ENCODE data around the gene LRIG3. TPM values are rescaled to one million over a fixed set of nuclear protein-coding genes. Genes with fewer than 3 reads are reported as not detected.

Gene LRIG3
- total RNA-seq, 4 donors from 2014 or later = 42.0 to 103 (median 50.2) TPM

- TF ChIP-seq CTCF (IDR thresholded peaks at IDR 0.05) = no peak
- TF ChIP-seq POLR2A (IDR thresholded peaks at IDR 0.05) = no peak
- intact Hi-C loops (cut with DNase I; ENCODE audit: low total_unique reads) = no loop called here
Measured at GRCh38 chr12:58965568-58965967, 45.3 kb upstream of the LRIG3 start.

GRCh38 chr12:58963844-58964243, 43.5 kb upstream of the LRIG3 start:
- Histone ChIP-seq H3K36me3 (no peaks in the 10 kb centered on the region), H3K9me3 (no peaks in the 10 kb centered on the region), H3K27me3 (no peaks in the 10 kb centered on the region), H3K4me1 (no peaks in the 10 kb centered on the region), H3K4me3 (no peak overlapping the region), H3K27ac (no peak overlapping the region)
- intact Hi-C loops (cut with DNase I; ENCODE audit: low total_unique reads) = no loop called here
- DNase-seq = no peak
- no peak for TF ChIP-seq POLR2A (IDR thresholded peaks at IDR 0.05)
- no peak for TF ChIP-seq CTCF (IDR thresholded peaks at IDR 0.05)

More at GRCh38 chr12:58965568-58965967, 45.3 kb upstream of the LRIG3 start:
- Histone ChIP-seq H3K36me3 (no peaks in the 10 kb centered on the region), H3K27me3 (no peaks in the 10 kb centered on the region), H3K4me3 (no peak overlapping the region), H3K27ac (no peak overlapping the region), H3K9me3 (no peaks in the 10 kb centered on the region), H3K4me1 (no peaks in the 10 kb centered on the region)
- no peak for DNase-seq

- Histone ChIP-seq H3K27me3 (no peaks in the 10 kb centered on the region), H3K27ac (no peak overlapping the region), H3K4me1 (no peaks in the 10 kb centered on the region), H3K4me3 (no peak overlapping the region), H3K36me3 (no peaks in the 10 kb centered on the region), H3K9me3 (no peaks in the 10 kb centered on the region)
- intact Hi-C loops (cut with DNase I; ENCODE audit: low total_unique reads) = no loop called here
- no peak for DNase-seq
- no peak for TF ChIP-seq POLR2A (IDR thresholded peaks at IDR 0.05)
- no peak for TF ChIP-seq CTCF (IDR thresholded peaks at IDR 0.05)
Measured at GRCh38 chr12:58961906-58962305, 41.6 kb upstream of the LRIG3 start.

DNA sequence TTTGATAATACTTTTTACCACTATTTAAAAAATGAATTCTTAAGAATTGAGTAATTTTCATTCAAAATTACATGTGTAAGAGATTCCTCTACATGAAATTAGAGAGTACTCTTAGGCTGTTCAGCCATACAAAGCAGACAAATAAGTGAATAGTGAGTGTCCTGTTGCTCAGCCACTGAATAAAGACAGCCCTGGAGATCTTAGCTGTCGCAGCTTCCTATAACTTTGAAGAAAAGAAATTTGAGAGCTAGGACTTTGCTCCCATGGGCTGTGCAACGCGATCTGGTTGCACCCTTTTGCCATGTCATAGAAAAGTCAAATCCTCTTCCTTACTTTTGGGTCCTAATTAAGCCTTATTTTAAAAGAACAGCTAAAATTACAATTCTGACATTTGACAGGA, 40.9 kb upstream of the LRIG3 start:
- Histone ChIP-seq H3K27me3 (no peaks in the 10 kb centered on the region), H3K4me1 (no peaks in the 10 kb centered on the region), H3K27ac (no peak overlapping the region), H3K9me3 (no peaks in the 10 kb centered on the region), H3K4me3 (no peak overlapping the region), H3K36me3 (no peaks in the 10 kb centered on the region)
- TF ChIP-seq POLR2A (IDR thresholded peaks at IDR 0.05) = no peak
- TF ChIP-seq CTCF (IDR thresholded peaks at IDR 0.05) = no peak
- no peak for DNase-seq
- intact Hi-C loops (cut with DNase I; ENCODE audit: low total_unique reads) = no loop called here

DNA sequence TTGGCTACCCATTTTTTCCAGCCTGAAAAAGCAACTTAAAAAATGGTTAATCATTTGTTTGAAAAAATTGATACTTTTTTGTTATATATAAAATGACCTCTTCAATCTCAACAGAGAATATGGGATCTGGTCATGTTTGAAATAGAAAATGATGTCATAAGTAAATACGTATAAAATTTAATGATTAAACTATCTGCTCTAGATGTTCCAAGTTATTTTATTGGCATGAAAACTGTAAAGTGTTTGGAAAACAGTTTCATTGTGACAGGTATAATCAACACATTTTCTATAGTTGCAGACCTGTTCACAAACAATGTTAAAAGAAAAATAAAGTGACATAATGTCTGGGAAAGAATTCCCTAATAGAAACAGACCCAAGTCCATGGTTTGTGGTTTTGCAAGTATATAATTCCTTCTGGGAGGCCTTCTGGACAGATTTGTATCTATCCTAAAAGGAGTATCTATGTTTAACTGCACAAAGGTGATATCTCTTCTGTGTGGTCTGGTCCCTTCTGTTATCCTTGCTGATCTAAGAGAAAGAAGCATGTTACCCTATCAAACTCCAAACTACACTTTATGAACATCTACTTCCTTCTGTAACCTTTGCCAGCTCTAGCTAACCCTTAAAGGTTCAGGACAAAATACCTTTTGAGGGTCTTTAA, 39.5 kb upstream of the LRIG3 start:
- intact Hi-C loops (cut with DNase I; ENCODE audit: low total_unique reads) = no loop called here
- Histone ChIP-seq H3K27me3 (no peaks in the 10 kb centered on the region), H3K36me3 (no peaks in the 10 kb centered on the region), H3K27ac (no peak overlapping the region), H3K9me3 (no peaks in the 10 kb centered on the region), H3K4me3 (no peak overlapping the region), H3K4me1 (no peaks in the 10 kb centered on the region)
- TF ChIP-seq POLR2A (IDR thresholded peaks at IDR 0.05) (no peak), CTCF (IDR thresholded peaks at IDR 0.05) (no peak)
- no peak for DNase-seq
